Epithelial cell of esophagus (primary cell): ENCODE results near the gene MUC5B.
"Not testable (repeated sequence)": the region's sequence is repeated elsewhere in the genome, so short reads cannot be mapped to it uniquely, and the experiment has no call there.

Source experiments
- DNase-seq: peaks from one replicate; pipeline ENCODE4 v3.0.0; 2010; ENCODE audit warnings: low read depth
- H3K4me3 ChIP-seq: 2 replicates; pipeline ENCODE4 v1.5.1; 2011; ENCODE audit warnings: mild to moderate bottlenecking, low read length, control low read depth
- CTCF ChIP-seq: IDR thresholded peaks from 2 replicates; pipeline ENCODE4 v1.5.1; 2011; ENCODE audit warnings: low read depth, mild to moderate bottlenecking, low read length, control low read depth, inconsistent platforms; ENCODE audit not compliant: insufficient read depth; ENCODE audit errors: missing control alignments

The MUC5B gene, protein sequence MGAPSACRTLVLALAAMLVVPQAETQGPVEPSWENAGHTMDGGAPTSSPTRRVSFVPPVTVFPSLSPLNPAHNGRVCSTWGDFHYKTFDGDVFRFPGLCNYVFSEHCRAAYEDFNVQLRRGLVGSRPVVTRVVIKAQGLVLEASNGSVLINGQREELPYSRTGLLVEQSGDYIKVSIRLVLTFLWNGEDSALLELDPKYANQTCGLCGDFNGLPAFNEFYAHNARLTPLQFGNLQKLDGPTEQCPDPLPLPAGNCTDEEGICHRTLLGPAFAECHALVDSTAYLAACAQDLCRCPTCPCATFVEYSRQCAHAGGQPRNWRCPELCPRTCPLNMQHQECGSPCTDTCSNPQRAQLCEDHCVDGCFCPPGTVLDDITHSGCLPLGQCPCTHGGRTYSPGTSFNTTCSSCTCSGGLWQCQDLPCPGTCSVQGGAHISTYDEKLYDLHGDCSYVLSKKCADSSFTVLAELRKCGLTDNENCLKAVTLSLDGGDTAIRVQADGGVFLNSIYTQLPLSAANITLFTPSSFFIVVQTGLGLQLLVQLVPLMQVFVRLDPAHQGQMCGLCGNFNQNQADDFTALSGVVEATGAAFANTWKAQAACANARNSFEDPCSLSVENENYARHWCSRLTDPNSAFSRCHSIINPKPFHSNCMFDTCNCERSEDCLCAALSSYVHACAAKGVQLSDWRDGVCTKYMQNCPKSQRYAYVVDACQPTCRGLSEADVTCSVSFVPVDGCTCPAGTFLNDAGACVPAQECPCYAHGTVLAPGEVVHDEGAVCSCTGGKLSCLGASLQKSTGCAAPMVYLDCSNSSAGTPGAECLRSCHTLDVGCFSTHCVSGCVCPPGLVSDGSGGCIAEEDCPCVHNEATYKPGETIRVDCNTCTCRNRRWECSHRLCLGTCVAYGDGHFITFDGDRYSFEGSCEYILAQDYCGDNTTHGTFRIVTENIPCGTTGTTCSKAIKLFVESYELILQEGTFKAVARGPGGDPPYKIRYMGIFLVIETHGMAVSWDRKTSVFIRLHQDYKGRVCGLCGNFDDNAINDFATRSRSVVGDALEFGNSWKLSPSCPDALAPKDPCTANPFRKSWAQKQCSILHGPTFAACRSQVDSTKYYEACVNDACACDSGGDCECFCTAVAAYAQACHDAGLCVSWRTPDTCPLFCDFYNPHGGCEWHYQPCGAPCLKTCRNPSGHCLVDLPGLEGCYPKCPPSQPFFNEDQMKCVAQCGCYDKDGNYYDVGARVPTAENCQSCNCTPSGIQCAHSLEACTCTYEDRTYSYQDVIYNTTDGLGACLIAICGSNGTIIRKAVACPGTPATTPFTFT (N-terminal part only)

DNA sequence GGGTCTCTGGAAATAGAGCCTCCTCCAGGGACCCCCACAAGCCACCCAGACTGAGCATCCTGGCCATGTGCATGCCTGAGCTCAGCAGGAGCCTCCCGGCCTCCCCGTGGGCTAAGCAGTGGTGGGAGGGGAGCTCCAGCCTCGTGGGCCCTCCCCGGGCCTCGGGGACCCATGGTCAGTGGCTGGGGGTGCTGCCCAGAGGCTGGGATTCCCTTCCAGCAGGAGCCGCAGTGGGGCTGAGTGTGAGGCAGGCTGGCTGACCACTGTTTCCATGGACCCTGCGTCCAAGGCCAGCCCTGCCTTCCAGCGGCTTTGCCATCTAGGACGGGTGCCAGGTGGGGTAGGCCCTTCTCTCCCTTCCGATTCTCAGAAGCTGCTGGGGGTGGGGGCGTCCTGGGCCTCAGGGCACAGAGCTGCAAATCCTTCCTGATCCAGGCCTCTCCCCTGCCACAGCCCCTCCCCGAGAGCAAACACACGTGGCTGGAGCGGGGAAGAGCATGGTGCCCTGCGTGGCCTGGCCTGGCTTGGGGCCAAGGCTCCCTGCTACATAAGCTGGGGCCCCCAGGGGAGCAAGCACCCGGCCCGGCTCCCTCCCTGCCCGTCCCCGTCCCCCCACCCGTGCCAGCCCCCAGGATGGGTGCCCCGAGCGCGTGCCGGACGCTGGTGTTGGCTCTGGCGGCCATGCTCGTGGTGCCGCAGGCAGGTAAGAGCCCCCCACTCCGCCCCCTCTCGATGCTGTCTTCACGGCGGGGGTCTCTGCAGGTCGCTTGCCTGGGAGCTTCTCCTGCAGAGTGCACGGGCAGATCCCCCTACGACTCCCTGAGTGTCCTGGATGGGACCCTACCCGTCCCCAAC, at the start of gene MUC5B:
TSS of gene MUC5B (plus strand) at position 576 of the 855 bp plus-strand sequence. CDS start at position 634, 58 bp downstream.
- H3K4me3 ChIP-seq = no peak within 1 kb of the TSS
- TF ChIP-seq CTCF = no peak
- no peak for DNase-seq

DNA sequence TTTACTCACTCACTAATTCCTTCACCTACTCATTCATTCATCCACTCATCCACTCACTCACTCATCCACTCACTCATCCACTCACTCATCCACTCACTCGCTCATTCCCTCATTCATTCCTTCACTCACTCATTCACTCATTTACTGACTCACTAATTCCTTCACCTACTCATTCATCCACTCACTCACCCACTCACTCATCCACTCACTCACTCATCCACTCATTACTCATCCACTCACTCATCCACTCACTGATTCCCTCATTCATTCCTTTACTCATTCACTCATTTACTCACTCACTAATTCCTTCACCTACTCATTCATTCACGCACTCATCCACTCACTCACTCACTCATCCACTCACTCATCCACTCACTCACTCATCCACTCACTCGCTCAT, 49.5 kb upstream of the MUC5B start:
- H3K4me3 ChIP-seq, DNase-seq: not testable (repeated sequence)

DNA sequence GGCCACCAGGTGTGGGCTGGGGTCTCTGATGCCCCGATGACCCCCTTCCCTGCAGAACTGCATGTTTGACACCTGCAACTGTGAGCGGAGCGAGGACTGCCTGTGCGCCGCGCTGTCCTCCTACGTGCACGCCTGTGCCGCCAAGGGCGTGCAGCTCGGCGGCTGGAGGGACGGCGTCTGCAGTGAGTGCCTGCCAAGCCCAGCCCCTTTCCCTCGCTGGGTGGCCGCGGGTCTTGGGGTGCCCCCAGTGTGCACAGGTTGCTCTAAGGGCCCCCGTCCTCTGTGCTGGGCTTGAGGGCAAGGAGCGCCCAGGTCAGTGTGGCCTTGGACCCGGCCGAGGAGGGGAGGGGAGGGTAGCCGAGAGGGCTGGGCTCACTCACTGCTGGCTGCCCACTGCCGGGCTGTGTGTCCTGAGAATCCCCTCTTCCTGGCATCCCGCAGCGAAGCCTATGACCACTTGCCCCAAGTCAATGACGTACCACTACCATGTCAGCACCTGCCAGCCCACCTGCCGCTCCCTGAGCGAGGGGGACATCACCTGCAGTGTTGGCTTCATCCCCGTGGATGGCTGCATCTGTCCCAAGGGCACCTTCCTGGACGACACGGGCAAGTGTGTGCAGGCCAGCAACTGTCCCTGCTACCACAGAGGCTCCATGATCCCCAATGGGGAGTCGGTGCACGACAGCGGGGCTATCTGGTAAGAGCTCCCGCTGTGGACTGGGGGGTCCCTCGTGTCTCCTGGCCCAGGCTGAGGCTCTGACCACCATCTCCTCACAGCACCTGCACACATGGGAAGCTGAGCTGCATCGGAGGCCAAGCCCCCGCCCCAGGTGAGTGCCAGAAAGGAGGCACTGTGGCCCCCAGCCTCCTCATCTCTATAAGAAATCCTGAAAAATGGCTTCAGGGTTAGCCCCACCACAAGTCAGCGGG, 48.2 kb upstream of the MUC5B start:
- no peak for DNase-seq
- H3K4me3 ChIP-seq = no peak overlapping the region
- TF ChIP-seq CTCF = no peak

GRCh38 chr11:1175461-1176223, 47.2 kb upstream of the MUC5B start:
- no peak for TF ChIP-seq CTCF
- H3K4me3 ChIP-seq = no peak overlapping the region
- no peak for DNase-seq

- no peak overlapping the region for H3K4me3 ChIP-seq
- no peak for TF ChIP-seq CTCF
- no peak for DNase-seq
Measured at GRCh38 chr11:1176224-1177019, 46.4 kb upstream of the MUC5B start.
